Measurements from ENCODE around the gene PIR. TPM values are rescaled to one million over a fixed set of nuclear protein-coding genes. Genes with fewer than 3 reads are reported as not detected.

PIR gene
- 2.0 and 2.5 TPM in 2 replicates for total RNA-seq

DNA sequence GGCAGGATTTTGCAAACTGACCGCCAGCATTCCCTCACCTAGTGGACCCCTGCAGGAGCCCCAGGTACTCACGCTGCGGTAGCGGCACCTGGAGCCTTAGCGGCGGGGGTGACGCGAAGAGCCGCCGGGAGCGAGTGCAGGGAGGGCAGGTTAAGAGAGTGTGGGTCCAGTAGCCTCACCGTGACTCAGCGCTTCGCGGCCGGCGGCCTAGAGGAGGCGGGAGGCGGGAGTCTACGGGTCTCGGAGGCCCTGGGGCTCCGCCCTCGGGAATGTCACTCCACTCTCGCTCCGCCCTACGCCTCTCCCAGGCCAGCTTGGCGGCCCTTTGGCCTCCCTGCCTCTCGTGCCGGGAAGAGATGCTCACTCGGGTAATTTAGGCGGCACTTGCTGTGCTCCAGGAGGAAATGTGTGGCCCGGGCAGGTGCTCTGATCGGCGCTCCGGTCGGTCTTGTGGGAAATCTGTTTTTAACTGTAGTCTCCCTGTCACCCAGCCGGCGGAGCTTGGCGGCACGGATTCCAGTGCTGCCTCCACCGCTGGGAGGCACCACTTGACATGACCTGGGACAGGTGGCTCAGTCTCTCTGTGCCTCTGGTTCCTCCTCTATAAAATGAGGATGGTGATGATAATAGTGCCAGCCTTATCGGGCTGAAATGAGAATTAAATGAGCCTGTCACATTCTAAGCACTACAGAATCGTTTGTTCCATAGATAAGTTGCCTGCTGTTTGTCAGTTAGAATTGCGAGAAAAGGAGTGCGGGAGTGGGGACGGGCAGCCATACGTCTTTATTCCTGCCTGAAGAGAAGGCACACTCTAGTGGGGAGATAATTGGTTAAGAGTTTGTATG is at the start of gene PIR:
Gene PIR, minus strand, starts transcription at position 216 of the 845 bp plus-strand sequence. CDS start 2,076 bp downstream, outside the sequence.

DNA sequence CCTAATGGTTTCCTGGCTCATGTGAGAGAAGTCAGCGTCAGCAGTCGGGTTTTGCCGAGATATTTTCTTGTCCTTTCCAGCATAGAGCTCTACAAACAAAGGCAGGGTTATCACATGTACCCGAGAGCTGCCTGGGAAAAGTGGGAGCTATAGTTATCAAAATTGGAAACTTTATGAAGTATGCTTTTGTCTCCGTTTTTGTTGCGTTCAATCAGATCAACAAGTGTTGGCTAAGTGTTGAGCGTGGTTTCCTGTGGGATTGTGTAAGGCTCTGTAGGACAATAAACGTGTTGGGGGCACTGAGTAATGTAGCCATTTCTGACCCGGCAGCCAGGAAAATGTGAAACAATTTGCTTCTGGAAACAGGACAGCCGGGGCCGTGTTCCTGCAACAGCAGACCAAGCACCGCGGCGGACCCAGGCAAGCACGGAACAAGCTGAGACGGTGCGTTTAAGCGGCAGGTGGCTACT is 7.4 kb upstream of the PIR start, which contains the start of gene BMX:
Gene BMX, plus strand, starts transcription at position 311 of the 470 bp plus-strand sequence. CDS start 7,547 bp downstream, outside the sequence.

GRCh38 chrX:15384304-15384703 is 108.8 kb downstream of the PIR start, which contains the start of gene VEGFD:
VEGFD (minus strand) TSS chrX:15384413; CDS start chrX:15383946, 467 bp downstream.

DNA sequence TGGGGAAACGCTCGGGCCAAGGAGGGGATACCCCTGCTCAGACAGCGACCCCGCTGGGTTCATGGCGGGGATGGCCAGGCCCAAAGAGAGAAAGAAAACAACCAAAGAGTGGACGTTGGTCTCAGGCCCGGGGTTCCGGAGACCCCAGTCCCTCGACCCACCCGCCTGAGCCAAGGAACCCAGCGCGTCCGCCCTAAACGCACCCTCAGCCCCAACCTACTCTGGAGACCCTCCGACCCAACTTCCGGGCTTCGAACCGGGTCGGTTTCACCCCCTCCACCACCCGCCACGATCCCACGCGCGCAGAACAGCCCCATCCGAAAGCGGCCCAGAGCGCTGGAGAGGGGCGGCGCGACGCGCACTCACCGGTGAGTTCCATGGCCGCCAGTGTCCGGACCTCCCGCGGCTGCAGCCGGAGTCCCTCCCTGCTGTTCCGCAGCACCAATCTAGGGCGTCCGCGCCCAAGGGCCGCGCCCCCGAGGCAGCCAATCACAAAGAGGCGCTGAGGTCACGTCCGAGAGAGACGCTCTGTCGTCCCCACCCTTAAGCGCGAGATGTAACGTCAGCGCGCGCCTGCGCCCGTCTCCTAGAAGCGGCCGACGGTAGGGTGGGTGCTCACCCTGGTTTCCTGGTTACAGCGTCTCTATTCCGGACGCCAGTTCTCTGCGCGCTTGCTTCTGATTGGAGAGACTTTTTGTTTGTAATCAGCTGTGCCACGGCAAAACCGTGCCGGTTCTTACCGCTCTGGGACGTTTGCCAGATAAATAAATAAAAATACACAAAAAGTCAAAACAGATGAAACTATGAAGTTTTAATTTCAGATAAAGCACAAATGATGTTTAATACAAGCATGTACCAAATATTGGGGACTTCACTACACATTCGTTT is 157.8 kb downstream of the PIR start, which contains the start of gene PIGA:
Gene PIGA, minus strand, starts transcription at position 389 of the 888 bp plus-strand sequence. CDS start 3,593 bp downstream, outside the sequence.

Other genes with a start within 250 kb of the PIR start
- 0.65 and 2.0 TPM in 2 replicates for gene ASB9, start 223.2 kb downstream of the PIR start, total RNA-seq
- gene ASB11, start 177.7 kb downstream of the PIR start, total RNA-seq, result not detected in 2 replicates
- 19.2 and 21.9 TPM in 2 replicates for gene PIGA, start 157.8 kb downstream of the PIR start, total RNA-seq
- under 0.01 TPM in 1 of 2 replicates, not detected in the other for gene VEGFD, start 108.9 kb downstream of the PIR start, total RNA-seq
- gene BMX, start 7.5 kb upstream of the PIR start, total RNA-seq, result not detected in 2 replicates
- gene ACE2, start 107.6 kb upstream of the PIR start, total RNA-seq, result 0.11 and 0.39 TPM in 2 replicates
- gene CLTRN, start 171.5 kb upstream of the PIR start, total RNA-seq, result 0.43 and 0.79 TPM in 2 replicates
- 9.2 and 13.0 TPM in 2 replicates for gene CA5B, start 244.9 kb upstream of the PIR start, total RNA-seq